Mononuclear cell (primary cell): Measurements from ENCODE around the gene BANP. TPM values are rescaled to one million over a fixed set of nuclear protein-coding genes. Genes with fewer than 3 reads are reported as not detected.
"Not testable (repeated sequence)": the region's sequence is repeated elsewhere in the genome, so short reads cannot be mapped to it uniquely, and the experiment has no call there.

Source experiments
- H3K27me3 ChIP-seq: 2 replicates; pipeline ENCODE4 v1.6.0; 2011; ENCODE audit warnings: low read length, control low read depth; ENCODE audit not compliant: insufficient read depth
- H3K4me1 ChIP-seq: 2 replicates; pipeline ENCODE4 v1.5.1; 2011; ENCODE audit warnings: mild to moderate bottlenecking, low read length, control low read depth; ENCODE audit not compliant: insufficient read depth
- H3K4me3 ChIP-seq: 2 replicates; pipeline ENCODE4 v1.5.1; 2011; ENCODE audit warnings: mild to moderate bottlenecking, low read length, moderate library complexity
- H3K9me3 ChIP-seq: 2 replicates; pipeline ENCODE4 v1.5.1; 2011; ENCODE audit warnings: low read depth, mild to moderate bottlenecking, control low read depth, low read length
- total RNA-seq: library from RNA; depleted of rRNA; stranded (reverse); fragments of >200 nt; gene quantifications from one replicate; pipeline ENCODE4 v1.2.3, GENCODE V29; 2012

BANP gene
- total RNA-seq, 1 donor, result 71.8 TPM

GRCh38 chr16:88016964-88017363 is 65.7 kb downstream of the BANP start:
- Histone ChIP-seq H3K4me1 (no peaks in the 10 kb centered on the region), H3K9me3 (no peaks in the 10 kb centered on the region), H3K27me3 (no peaks in the 10 kb centered on the region), H3K4me3 (no peak overlapping the region)

- H3K9me3 ChIP-seq, result no peaks in the 10 kb centered on the region
- H3K4me1 ChIP-seq, result no peaks in the 10 kb centered on the region
- H3K4me3 ChIP-seq, result no peak overlapping the region
- no peaks in the 10 kb centered on the region for H3K27me3 ChIP-seq
Measured at GRCh38 chr16:88017587-88018101, 66.4 kb downstream of the BANP start.

GRCh38 chr16:88018382-88018781 is 67.1 kb downstream of the BANP start:
- not testable (repeated sequence) for H3K9me3 ChIP-seq, H3K4me3 ChIP-seq, H3K4me1 ChIP-seq, H3K27me3 ChIP-seq

GRCh38 chr16:88019041-88019820 is 68.0 kb downstream of the BANP start:
- H3K4me1 ChIP-seq, H3K4me3 ChIP-seq, H3K9me3 ChIP-seq, H3K27me3 ChIP-seq: not testable (repeated sequence)

- peaks cover 8% of the 10 kb centered on the region for H3K4me1 ChIP-seq
- no peak overlapping the region for H3K4me3 ChIP-seq
- no peaks in the 10 kb centered on the region for H3K27me3 ChIP-seq
- H3K9me3 ChIP-seq, result no peaks in the 10 kb centered on the region
Measured at GRCh38 chr16:88019821-88020515, 68.7 kb downstream of the BANP start.

GRCh38 chr16:88020516-88020885 is 69.3 kb downstream of the BANP start:
- Histone ChIP-seq H3K4me1 (peaks cover 12% of the 10 kb centered on the region), H3K9me3 (no peaks in the 10 kb centered on the region), H3K27me3 (no peaks in the 10 kb centered on the region), H3K4me3 (no peak overlapping the region)

GRCh38 chr16:88021041-88021970 is 70.1 kb downstream of the BANP start:
- H3K4me1 ChIP-seq, result peaks cover 15% of the 10 kb centered on the region
- H3K9me3 ChIP-seq, H3K4me3 ChIP-seq, H3K27me3 ChIP-seq: not testable (repeated sequence)

- no peak overlapping the region for H3K4me3 ChIP-seq
- H3K9me3 ChIP-seq, result no peaks in the 10 kb centered on the region
- H3K4me1 ChIP-seq, result peaks cover 15% of the 10 kb centered on the region
- no peaks in the 10 kb centered on the region for H3K27me3 ChIP-seq
Measured at GRCh38 chr16:88022076-88023042, 71.1 kb downstream of the BANP start.

- Histone ChIP-seq H3K27me3 (no peaks in the 10 kb centered on the region), H3K9me3 (no peaks in the 10 kb centered on the region), H3K4me3 (no peak overlapping the region), H3K4me1 (peaks cover 15% of the 10 kb centered on the region)
Measured at GRCh38 chr16:88023366-88023765, 72.1 kb downstream of the BANP start.

GRCh38 chr16:88023786-88024185 is 72.6 kb downstream of the BANP start:
- H3K4me3 ChIP-seq, result no peak overlapping the region
- H3K9me3 ChIP-seq, result no peaks in the 10 kb centered on the region
- H3K4me1 ChIP-seq, result peaks cover 15% of the 10 kb centered on the region
- no peaks in the 10 kb centered on the region for H3K27me3 ChIP-seq

- not testable (repeated sequence) for H3K4me3 ChIP-seq, H3K9me3 ChIP-seq, H3K27me3 ChIP-seq
- H3K4me1 ChIP-seq, result peaks cover 15% of the 10 kb centered on the region
Measured at GRCh38 chr16:88024491-88025085, 73.4 kb downstream of the BANP start.

GRCh38 chr16:88025086-88025492 is 73.9 kb downstream of the BANP start:
- not testable (repeated sequence) for H3K27me3 ChIP-seq, H3K4me3 ChIP-seq, H3K9me3 ChIP-seq
- peaks cover 15% of the 10 kb centered on the region for H3K4me1 ChIP-seq

- not testable (repeated sequence) for H3K9me3 ChIP-seq, H3K27me3 ChIP-seq, H3K4me3 ChIP-seq
- peaks cover 15% of the 10 kb centered on the region for H3K4me1 ChIP-seq
Measured at GRCh38 chr16:88025828-88026555, 74.8 kb downstream of the BANP start.
